ENCODE results near the gene COL6A2.
"Not testable (repeated sequence)": the region's sequence is repeated elsewhere in the genome, so short reads cannot be mapped to it uniquely, and the experiment has no call there.

COL6A2 gene

DNA sequence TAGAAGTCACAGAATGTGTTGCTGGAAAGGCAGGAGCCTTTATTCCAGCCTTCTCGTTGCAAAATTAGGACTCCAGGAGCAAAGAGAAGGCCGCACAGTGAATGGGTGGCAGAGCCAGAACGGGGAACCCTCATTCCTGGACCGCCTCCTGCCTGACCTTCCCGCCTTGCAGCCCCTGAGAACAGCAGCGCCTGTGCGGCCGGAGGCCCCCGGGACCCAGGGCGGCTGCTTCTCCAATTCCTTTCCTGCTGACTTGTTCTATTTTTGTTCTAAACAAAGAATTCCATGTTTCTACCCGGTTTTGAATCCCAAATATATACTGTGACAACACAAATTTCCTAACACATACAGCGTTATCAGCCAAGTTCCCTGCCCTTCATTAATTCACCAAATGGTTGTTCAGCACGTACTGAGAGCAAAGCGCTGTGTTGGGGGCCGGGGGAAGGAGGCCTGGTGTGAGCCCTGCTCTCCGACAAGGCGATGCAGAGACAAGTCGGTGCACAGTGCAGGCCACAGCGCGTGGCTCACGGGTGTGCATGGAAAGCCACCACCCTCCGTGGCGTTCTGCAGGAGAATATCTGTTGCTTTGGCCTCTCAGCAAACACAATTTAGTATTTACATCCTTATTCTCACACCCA is 31.9 kb upstream of the COL6A2 start:
- peaks cover 34% of the 10 kb centered on the region for H3K27me3 Mint-ChIP-seq
- CTCF ChIA-PET, result interaction anchor here (0.6 kb wide), 1 partner anchor 665 kb away, joined by 3 read pairs; no protein-coding TSS in a partner anchor
- H3K36me3 Mint-ChIP-seq, result no peaks in the 10 kb centered on the region
- DNase-seq, result no peak
- peaks cover 15% of the 10 kb centered on the region for H3K4me1 Mint-ChIP-seq
- no peak overlapping the region for H3K4me3 Mint-ChIP-seq
- no peak overlapping the region for H3K27ac Mint-ChIP-seq
- peaks cover 25% of the 10 kb centered on the region for H3K9me3 Mint-ChIP-seq

DNA sequence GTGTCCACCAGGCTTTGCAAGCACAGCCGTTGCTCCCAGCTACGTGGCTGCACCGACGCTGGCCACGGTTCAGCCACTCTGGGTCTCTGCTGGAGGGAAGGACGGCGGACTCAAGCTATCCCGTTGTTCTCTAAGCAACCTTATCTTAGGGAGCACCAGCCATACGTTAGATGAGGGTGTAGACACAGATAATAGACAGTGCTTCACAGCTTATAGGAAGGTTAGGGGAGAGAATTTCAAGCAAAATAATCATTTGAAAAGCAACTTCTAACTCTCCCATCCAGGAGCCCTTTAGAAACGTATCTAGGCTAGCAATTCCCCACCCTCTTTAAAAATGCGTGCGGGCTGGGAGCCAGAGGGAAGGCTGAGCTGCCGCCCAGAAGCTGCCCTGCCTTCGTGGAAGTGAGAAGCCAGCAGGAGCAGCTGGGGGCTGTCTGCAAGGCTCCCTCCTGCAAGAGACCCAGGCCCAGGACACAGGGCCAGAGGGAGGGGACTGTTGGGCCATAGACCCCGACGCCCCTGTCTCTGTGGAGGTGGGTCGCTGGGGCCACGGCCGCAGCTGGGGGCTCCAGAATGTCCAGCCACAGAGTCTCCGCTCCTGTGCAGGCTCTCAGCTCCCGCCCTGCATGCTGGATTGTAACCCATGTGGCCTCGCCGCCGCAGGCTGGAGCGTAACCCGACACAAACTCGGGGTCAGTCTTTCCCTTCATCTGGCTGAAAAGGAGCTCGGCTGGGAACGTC is 31.2 kb upstream of the COL6A2 start:
- CTCF ChIA-PET, result interaction anchor here (0.6 kb wide), 1 partner anchor 666 kb away, joined by 3 read pairs; no protein-coding TSS in a partner anchor
- peaks cover 20% of the 10 kb centered on the region for H3K9me3 Mint-ChIP-seq
- DNase-seq, result no peak
- no peak overlapping the region for H3K4me3 Mint-ChIP-seq
- no peak overlapping the region for H3K27ac Mint-ChIP-seq
- no peaks in the 10 kb centered on the region for H3K36me3 Mint-ChIP-seq
- H3K27me3 Mint-ChIP-seq, result peaks cover 33% of the 10 kb centered on the region
- peaks cover 15% of the 10 kb centered on the region for H3K4me1 Mint-ChIP-seq

DNA sequence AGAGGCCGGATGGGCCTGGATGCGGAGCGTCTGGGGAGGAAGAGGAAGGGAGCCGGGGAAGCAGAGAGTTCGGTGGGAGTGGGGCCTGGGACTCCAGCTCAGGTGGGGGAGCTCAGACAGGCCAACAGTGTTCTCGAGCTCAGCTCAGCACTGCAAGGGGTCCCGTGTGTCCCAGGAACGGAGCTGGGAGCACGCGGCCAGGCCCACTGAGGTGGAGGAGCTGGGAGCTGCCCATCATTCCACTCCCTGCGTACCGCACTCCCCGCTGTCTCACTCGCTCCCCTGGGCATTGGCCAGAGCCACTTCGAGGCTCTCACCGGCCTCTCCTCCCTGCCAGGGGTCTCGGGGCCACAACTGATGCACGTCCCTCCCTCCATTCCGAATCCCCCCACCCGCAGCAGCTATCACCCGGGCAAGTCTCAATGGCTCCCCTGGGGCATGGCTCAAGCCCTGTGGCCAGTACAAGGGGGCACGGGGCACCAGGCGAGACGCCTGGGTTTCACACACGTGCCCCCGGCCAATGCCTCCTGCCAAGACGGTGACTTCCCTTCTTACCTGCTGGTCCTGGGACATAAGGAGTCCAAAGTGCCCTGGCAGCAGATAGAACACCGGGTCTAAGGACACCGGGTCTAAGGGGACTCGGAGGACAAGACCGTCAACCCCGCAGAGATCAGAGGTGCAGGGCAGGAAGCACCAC is 30.3 kb upstream of the COL6A2 start:
- Mint-ChIP-seq H3K4me1 (peaks cover 15% of the 10 kb centered on the region), H3K27me3 (peaks cover 33% of the 10 kb centered on the region), H3K4me3 (no peak overlapping the region), H3K27ac (no peak overlapping the region), H3K9me3 (peaks cover 16% of the 10 kb centered on the region), H3K36me3 (no peaks in the 10 kb centered on the region)
- CTCF ChIA-PET, result no interaction called here
- no peak for DNase-seq

DNA sequence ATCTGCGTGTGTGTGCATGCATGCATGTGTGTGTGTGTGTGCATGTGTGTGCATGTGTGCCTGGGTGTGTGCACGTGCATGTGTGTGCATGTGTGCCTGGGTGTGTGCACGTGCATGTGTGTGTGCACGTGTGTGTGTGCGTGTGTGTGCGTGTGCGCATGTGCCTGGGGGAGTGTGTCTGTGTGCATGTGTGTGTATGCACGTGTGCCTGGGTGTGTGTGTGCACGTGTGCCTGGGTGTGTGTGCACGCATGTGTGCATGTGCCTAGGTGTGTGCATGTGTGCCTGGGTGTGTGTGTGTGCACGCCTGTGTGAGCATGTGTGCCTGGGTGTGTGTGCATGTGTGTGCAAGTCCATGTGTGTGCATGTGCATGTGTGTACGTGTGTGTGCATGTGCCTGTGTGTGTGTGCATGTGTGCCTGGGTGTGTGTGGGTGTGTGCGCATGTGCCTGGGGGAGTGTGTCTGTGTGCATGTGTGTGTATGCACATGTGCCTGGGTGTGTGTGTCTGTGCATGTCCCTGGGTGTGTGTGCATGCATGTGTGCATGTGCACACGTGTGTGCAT is 29.3 kb upstream of the COL6A2 start:
- H3K36me3 Mint-ChIP-seq, result no peaks in the 10 kb centered on the region
- no peak overlapping the region for H3K27ac Mint-ChIP-seq
- CTCF ChIA-PET, result no interaction called here
- peaks cover 15% of the 10 kb centered on the region for H3K4me1 Mint-ChIP-seq
- DNase-seq, result no peak
- H3K9me3 Mint-ChIP-seq, result peaks cover 15% of the 10 kb centered on the region
- H3K27me3 Mint-ChIP-seq, result peaks cover 27% of the 10 kb centered on the region
- no peak overlapping the region for H3K4me3 Mint-ChIP-seq

DNA sequence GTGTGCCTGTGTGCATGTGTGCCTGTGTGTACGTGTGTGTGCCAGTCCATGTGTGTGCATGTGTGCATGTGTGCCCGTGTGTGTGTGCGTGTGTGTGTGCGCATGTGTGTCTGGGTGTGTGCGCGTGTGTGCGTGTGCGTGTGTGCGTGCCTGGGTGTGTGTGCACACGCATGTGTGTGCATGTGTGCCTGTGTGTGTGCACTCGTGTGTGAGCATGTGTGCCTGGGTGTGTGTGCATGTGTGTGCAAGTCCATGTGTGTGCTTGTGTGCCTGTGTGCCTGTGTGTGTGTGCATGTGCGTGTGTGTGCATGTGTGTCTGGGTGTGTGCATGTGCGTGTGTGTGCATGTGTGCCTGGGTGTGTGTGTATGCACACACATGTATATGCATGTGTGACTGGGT is 28.7 kb upstream of the COL6A2 start:
- no peak for DNase-seq
- H3K4me1 Mint-ChIP-seq, result peaks cover 15% of the 10 kb centered on the region
- peaks cover 31% of the 10 kb centered on the region for H3K27me3 Mint-ChIP-seq
- no peak overlapping the region for H3K27ac Mint-ChIP-seq
- CTCF ChIA-PET, result no interaction called here
- H3K36me3 Mint-ChIP-seq, result no peaks in the 10 kb centered on the region
- peaks cover 15% of the 10 kb centered on the region for H3K9me3 Mint-ChIP-seq
- H3K4me3 Mint-ChIP-seq, result no peak overlapping the region

DNA sequence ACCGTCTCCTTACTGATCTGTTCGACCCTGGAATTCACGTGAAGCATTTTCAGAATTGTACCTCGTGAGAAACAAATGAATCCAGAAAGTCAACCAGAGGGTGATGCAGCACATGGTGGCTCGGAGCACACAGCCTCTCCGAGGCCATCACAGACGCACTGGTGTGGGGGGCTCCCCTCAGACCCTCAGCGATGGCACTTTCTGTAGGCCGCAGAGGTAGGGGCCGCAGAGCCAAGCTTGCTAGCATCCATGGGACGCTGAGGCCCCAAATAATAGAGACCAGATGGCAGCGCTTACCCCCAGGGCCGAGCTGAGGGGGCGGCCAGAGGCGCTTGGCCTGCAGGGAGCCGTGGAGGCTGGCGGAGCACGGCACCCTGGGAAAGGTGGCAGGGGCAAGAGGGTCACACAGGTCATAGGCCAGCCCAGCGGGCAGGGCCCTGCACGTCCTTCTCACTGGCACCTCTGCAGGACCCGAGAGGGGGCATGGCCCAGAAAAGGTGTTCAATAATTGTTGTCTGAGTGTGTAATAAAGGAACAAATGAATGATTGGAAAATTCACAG is 28.1 kb upstream of the COL6A2 start:
- no peak overlapping the region for H3K27ac Mint-ChIP-seq
- no peaks in the 10 kb centered on the region for H3K36me3 Mint-ChIP-seq
- H3K27me3 Mint-ChIP-seq, result peaks cover 31% of the 10 kb centered on the region
- no peak overlapping the region for H3K4me3 Mint-ChIP-seq
- H3K4me1 Mint-ChIP-seq, result peaks cover 15% of the 10 kb centered on the region
- peaks cover 15% of the 10 kb centered on the region for H3K9me3 Mint-ChIP-seq
- CTCF ChIA-PET, result no interaction called here
- DNase-seq, result no peak

DNA sequence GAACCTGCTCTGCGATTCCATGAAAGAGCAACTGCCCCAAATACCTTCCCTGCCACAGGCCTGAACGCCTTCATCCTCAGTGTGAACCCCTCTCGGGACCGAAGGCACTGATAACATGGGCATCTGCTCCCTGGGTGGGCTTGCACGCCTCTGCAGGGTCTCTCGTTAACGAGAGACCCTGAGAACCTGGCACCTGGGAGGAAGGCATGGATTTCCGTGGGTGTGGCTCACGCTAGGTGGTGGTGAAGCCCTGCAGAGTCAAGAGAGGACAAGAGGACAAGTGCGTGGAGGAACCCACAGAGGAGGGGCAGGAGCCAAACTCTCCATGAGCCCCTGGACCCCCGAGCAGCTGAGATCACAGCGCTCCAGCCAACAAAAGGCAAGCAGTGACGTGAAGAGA is 26.8 kb upstream of the COL6A2 start:
- H3K27me3 Mint-ChIP-seq, result peaks cover 23% of the 10 kb centered on the region
- CTCF ChIA-PET, result no interaction called here
- no peak for DNase-seq
- H3K36me3 Mint-ChIP-seq, result no peaks in the 10 kb centered on the region
- H3K4me1 Mint-ChIP-seq, result peaks cover 5% of the 10 kb centered on the region
- H3K4me3 Mint-ChIP-seq, result no peak overlapping the region
- H3K27ac Mint-ChIP-seq, result no peak overlapping the region
- H3K9me3 Mint-ChIP-seq, result peaks cover 15% of the 10 kb centered on the region

DNA sequence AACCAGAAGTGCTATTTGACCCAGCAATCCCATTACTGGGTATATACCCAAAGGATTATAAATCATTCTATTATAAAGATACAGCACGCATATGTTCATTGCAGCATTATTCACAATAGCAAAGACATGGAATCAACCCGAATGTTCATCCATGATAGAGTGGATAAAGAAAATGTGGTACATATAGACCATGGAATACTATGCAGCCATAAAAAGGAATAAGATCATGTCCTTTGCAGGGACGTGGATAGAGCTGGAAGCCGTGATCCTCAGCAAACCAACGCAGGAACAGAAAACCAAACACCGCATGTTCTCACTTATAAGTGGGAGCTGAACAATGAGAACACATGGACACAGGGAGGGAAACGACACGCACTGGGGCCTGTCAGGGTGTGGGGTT is 21.2 kb upstream of the COL6A2 start:
- not testable (repeated sequence) for DNase-seq

DNA sequence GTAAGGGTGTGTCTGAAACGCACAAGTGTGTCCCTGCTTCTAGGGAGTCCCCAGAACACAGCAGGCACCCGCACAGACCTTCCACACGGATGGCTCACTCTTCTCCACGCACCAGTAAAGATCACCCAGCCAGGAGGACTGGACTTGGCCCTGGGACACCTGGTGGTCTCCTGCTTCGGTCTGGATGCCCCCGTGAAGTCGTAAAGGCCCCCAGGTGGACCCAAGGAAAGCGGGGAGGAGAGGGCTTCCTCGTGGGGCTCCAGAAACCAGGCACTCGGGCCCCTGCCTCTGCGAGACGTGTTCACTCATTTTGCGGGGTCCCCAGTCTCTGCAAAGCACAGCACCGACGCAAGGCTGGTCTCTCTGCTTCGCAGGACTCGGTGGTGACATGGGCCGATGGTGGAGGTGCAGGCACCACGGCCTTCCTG is 20.2 kb upstream of the COL6A2 start:
- Mint-ChIP-seq H3K4me3 (no peak overlapping the region), H3K4me1 (no peaks in the 10 kb centered on the region), H3K27me3 (peaks cover 9% of the 10 kb centered on the region), H3K9me3 (no peaks in the 10 kb centered on the region), H3K27ac (no peak overlapping the region), H3K36me3 (no peaks in the 10 kb centered on the region)
- DNase-seq, result peak; percentile 10
- CTCF ChIA-PET, result no interaction called here

More for the DNA sequence above, 21.2 kb upstream of the COL6A2 start:
- H3K9me3 Mint-ChIP-seq, H3K36me3 Mint-ChIP-seq, CTCF ChIA-PET, H3K4me3 Mint-ChIP-seq, H3K4me1 Mint-ChIP-seq, H3K27ac Mint-ChIP-seq: not testable (repeated sequence)
- peaks cover 13% of the 10 kb centered on the region for H3K27me3 Mint-ChIP-seq

DNA sequence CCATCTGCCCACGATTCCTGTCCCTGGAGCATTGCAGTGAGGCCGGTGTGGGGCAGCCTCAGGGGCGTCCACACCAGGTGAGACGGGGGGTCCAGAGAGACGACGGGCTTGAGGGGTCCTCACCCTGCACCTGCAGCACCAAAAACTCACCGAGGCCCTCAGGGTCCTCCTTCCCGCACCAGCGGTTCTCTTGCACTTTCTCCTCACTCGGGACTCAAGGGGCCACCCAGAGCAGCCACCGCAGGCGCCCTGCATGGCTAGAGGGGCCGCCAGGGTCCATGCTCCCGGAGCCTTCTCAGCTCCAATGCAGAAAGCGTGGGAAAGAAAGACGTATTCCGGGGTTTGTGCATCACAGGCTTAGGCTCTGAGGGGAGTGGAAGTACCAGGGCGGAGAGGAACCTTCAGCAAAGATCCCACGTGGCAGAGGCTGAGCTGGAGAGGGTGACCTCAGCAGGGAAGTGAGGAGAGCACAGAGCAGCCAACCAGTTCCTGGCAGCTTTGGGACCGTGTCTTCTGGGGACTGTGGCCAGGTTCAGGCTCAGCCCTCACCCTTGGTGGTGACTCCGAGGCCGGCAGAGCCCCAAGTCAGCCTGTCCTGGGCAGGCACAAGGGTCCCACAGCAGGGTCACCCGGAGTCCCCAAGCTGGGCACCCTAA is 19.5 kb upstream of the COL6A2 start:
- H3K36me3 Mint-ChIP-seq, result no peaks in the 10 kb centered on the region
- H3K4me3 Mint-ChIP-seq, result no peak overlapping the region
- no peaks in the 10 kb centered on the region for H3K4me1 Mint-ChIP-seq
- peaks cover 9% of the 10 kb centered on the region for H3K27me3 Mint-ChIP-seq
- no peaks in the 10 kb centered on the region for H3K9me3 Mint-ChIP-seq
- peak; percentile 9 for DNase-seq
- H3K27ac Mint-ChIP-seq, result no peak overlapping the region
- CTCF ChIA-PET, result no interaction called here

DNA sequence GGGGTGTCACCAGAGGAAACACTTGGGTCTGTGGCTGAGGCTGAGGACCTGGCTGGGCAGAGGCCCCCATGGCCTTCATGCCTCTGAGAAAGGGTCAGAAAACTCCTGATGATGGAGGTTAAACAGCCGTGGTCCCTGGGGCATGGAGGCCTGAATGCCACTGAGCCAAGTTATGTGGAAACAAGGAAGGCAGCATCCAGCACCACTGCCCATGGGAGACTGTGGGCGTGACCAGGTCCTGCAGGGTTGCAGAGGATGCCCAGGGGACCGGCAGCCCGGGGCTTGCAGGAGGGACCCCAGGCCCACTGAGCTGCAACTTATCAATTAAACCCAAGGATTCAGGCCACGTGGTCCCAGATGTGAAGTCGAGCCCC is 18.9 kb upstream of the COL6A2 start:
- peak; percentile 16 for DNase-seq
- no peaks in the 10 kb centered on the region for H3K36me3 Mint-ChIP-seq
- peaks cover 4% of the 10 kb centered on the region for H3K27me3 Mint-ChIP-seq
- no peaks in the 10 kb centered on the region for H3K9me3 Mint-ChIP-seq
- no peaks in the 10 kb centered on the region for H3K4me1 Mint-ChIP-seq
- no peak overlapping the region for H3K4me3 Mint-ChIP-seq
- CTCF ChIA-PET, result no interaction called here
- no peak overlapping the region for H3K27ac Mint-ChIP-seq

DNA sequence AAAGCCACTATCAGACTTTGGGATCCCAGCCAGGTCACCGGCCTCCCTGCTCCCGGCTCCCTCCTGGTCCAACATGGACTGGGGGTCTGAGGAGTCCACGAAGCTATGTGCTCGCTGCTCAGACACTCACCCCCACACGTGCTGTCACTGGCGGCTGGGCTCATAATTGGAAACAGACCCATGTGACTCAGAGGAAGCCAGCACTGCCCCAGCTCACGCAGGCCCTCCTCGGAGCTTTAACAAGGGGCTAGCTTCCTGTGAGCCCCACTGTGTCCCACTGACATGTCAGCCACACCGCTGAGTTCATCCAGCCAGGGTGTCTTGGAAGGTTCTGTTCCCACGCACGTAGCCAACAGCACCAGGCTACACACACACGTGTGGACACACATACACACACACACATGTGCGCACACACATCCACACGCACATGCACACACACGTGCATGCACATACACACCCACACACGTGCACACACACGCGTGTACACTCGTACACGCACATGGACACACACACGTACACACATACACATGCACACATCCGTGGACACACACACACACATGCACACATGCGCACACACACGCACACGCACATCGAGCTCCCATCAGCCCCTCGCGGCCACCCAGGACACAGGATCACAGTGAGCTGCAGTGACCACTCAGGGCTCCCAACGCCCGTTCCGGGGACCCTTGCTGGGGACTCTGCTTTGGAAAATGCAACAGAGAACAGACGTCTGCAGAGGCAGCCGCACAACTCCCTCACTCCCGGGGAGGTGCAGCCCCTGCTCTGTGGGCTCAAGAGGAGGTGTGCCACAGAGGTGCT is 18.4 kb upstream of the COL6A2 start:
- H3K36me3 Mint-ChIP-seq, result no peaks in the 10 kb centered on the region
- H3K27me3 Mint-ChIP-seq, result peaks cover 4% of the 10 kb centered on the region
- H3K9me3 Mint-ChIP-seq, result no peaks in the 10 kb centered on the region
- no peak overlapping the region for H3K4me3 Mint-ChIP-seq
- CTCF ChIA-PET, result no interaction called here
- H3K27ac Mint-ChIP-seq, result no peak overlapping the region
- no peaks in the 10 kb centered on the region for H3K4me1 Mint-ChIP-seq
- DNase-seq, result peak; percentile 16

DNA sequence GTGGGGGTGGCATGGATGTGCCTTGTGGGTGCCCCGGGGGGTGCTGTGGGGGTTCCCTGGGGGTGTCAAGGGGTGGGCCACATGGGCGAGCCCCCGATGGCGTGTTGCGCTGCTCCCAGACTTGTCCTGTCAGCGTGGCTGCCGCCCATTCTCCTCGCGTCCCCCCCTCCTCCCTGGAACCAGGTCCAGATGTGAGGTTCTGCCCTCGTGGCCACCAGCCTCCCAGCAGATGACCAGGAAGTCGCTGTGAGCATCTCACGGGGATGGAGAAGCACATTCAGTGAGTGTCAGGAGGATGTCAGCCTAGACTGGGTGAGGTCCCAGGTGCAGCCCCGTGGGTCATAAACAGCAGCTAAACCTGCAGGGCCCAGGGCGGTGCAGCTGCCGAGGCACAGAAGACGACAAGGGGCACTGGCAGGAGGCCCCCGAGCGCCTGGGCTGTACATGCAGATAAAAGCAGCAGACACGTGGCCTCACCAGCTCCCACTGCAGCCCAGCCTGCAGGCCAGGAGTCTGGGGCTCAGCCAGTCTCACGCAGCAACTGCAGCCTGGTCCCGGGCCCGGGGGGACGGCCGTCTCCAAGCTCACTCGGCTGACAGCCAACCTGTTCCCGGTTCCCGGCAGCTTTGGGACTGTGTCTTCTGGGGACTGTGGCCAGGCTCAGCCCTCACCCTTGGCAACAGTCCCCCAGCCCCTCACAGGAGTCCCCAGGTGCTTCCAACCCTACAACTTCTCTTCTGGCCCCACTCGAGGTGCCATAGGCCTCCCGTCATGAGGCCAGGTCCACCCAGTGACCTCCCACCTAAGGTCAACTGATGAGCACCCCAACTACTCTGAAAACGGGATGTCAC is 17.5 kb upstream of the COL6A2 start:
- Mint-ChIP-seq H3K4me3 (no peak overlapping the region), H3K9me3 (no peaks in the 10 kb centered on the region), H3K27ac (no peak overlapping the region), H3K4me1 (no peaks in the 10 kb centered on the region), H3K27me3 (no peaks in the 10 kb centered on the region), H3K36me3 (no peaks in the 10 kb centered on the region)
- CTCF ChIA-PET, result no interaction called here
- DNase-seq, result peak; percentile 16
